Activated CD4-positive, alpha-beta T cell treated with anti-CD3 and anti-CD28 coated beads for 4 hours (primary cell): ENCODE results near the gene DDX21.
A peak's percentile ranks its signal among the peaks of the same experiment; 100 is the strongest.
"Not testable (repeated sequence)": the region's sequence is repeated elsewhere in the genome, so short reads cannot be mapped to it uniquely, and the experiment has no call there.

Experiments used
- DNase-seq, 2 donors: peaks; one replicate each; pipeline ENCODE4 v3.0.0-alpha.2; 2020

DDX21 gene

GRCh38 chr10:68955832-68956532 lies at the start of gene DDX21:
Gene DDX21, plus strand, starts transcription at chr10:68956170. Its CDS starts 56 bp downstream, at chr10:68956226.
- peak; percentile 87 to 92 for DNase-seq

GRCh38 chr10:68924593-68924992 lies 31.4 kb upstream of the DDX21 start:
- no peak for DNase-seq

- DNase-seq = no peak
These were observed 30.5 kb upstream of the DDX21 start for GRCh38 chr10:68925489-68925888.

- not testable (repeated sequence) for DNase-seq
These were observed 26.8 kb upstream of the DDX21 start for GRCh38 chr10:68929157-68929556.

GRCh38 chr10:68929888-68930287 lies 26.1 kb upstream of the DDX21 start:
- DNase-seq = not testable (repeated sequence)

- not testable (repeated sequence) for DNase-seq
These were observed 23.1 kb upstream of the DDX21 start for GRCh38 chr10:68932860-68933259.

- DNase-seq = no peak
These were observed 21.0 kb upstream of the DDX21 start for GRCh38 chr10:68934994-68935393.

GRCh38 chr10:68938117-68938516 lies 17.9 kb upstream of the DDX21 start:
- DNase-seq = no peak

- DNase-seq = no peak
These were observed 17.1 kb upstream of the DDX21 start for GRCh38 chr10:68938884-68939283.

- not testable (repeated sequence) for DNase-seq
These were observed 15.1 kb upstream of the DDX21 start for GRCh38 chr10:68940917-68941316.

- no peak for DNase-seq
These were observed 5.4 kb upstream of the DDX21 start for GRCh38 chr10:68950598-68950997.

- no peak for DNase-seq
These were observed 1.1 kb upstream of the DDX21 start for GRCh38 chr10:68954904-68955303.

- no peak for DNase-seq
These were observed 577 bp upstream of the DDX21 start for GRCh38 chr10:68955355-68955831.

- no peak for DNase-seq
These were observed 1.3 kb downstream of the DDX21 start for GRCh38 chr10:68957284-68957615.

- no peak for DNase-seq
These were observed 1.7 kb downstream of the DDX21 start for GRCh38 chr10:68957654-68958053.

- no peak for DNase-seq
These were observed 3.9 kb downstream of the DDX21 start for GRCh38 chr10:68959695-68960527.

- no peak for DNase-seq
These were observed 7.2 kb downstream of the DDX21 start for GRCh38 chr10:68963151-68963550.

- no peak for DNase-seq
These were observed 18.0 kb downstream of the DDX21 start for GRCh38 chr10:68973975-68974374.

GRCh38 chr10:68975936-68976473 lies 20.0 kb downstream of the DDX21 start:
- not testable (repeated sequence) for DNase-seq

GRCh38 chr10:68979738-68980137 lies 23.8 kb downstream of the DDX21 start:
- not testable (repeated sequence) for DNase-seq

GRCh38 chr10:68981074-68981473 lies 25.1 kb downstream of the DDX21 start:
- DNase-seq = no peak

- DNase-seq = no peak
These were observed 26.4 kb downstream of the DDX21 start for GRCh38 chr10:68982389-68982788.

GRCh38 chr10:68987611-68988010 lies 31.6 kb downstream of the DDX21 start:
- no peak for DNase-seq
